GM21360 (cell line): ENCODE measurements around the gene ATP7A.
A peak's percentile ranks its signal among the peaks of the same experiment; 100 is the strongest.
"Not testable (repeated sequence)": the region's sequence is repeated elsewhere in the genome, so short reads cannot be mapped to it uniquely, and the experiment has no call there.

Experiments
- ATAC-seq: cut with Tn5 transposase; IDR thresholded peaks from one replicate; pipeline ENCODE4 v1.9.1; 2021; ENCODE audit warnings: mild to moderate bottlenecking, moderate library complexity; ENCODE audit not compliant: unreplicated experiment

Gene ATP7A

DNA sequence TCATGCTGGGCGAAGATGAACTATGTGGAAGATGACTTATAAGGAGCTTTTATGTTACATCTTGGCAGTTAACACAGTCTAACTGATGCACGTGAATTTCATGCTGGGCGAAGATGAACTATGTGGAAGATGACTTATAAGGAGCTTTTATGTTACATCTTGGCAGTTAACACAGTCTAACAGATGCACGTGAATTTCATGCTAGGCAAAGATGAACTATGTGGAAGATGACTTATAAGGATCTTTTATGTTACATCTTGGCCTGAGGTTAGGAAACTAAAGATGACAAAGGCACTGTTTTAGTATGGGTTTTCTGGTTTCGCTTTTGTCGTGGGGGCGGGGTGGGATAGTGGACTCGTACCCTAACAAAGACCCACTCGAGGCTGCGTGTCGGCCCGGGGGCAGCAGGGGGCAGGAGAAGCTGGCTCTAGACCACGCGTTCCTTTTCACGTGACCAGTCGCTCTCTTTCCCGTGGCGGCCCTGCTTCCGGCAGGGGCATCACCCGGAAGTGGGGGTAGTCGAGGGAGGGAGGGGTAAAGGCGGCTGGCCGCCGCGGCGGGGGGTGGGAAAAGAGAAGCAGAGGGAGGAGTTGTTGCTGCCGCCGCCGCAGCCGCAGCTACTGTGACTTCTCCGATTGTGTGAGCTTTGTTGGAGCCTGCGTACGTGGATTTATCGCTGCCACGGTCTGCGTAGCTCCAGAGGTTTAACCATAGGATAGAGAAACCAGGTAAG is at the start of gene ATP7A:
Gene ATP7A (plus strand): TSS at position 586 of the 733 bp plus-strand sequence. CDS start 60,949 bp downstream, outside the sequence.
- peak; percentile 95 for ATAC-seq

DNA sequence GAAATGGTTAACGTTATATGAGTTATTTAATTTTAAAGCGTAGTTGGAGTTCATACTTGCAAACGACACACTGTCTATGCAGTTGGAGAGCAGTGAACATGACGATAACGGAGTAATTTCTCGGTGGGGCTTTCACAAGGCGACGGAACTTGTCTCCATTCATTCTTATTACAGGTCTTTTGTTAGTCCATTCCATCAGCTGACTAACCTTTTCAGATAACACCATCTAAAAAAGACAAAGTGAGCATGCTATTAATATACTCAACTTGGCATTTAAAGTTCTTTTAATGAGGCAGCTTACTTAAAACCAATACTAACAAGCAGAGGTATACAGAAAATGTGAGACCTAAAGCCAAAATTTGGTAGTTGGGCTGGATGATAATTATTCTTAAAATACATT is 35.1 kb upstream of the ATP7A start:
- no peak for ATAC-seq

DNA sequence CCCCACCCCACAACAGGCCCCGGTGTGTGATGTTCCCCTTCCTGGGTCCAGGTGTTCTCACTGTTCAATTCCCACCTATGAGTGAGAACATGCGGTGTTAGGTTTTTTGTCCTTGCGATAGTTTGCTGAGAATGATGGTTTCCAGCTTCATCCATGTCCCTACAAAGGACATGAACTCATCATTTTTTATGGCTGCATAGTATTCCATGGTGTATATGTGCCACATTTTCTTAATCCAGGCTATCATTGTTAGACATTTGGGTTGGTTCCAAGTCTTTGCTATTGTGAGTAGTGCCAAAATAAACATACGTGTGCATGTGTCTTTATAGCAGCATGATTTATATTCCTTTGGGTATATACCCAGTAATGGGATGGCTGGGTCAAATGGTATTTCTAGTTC is 29.1 kb upstream of the ATP7A start:
- ATAC-seq, result not testable (repeated sequence)

DNA sequence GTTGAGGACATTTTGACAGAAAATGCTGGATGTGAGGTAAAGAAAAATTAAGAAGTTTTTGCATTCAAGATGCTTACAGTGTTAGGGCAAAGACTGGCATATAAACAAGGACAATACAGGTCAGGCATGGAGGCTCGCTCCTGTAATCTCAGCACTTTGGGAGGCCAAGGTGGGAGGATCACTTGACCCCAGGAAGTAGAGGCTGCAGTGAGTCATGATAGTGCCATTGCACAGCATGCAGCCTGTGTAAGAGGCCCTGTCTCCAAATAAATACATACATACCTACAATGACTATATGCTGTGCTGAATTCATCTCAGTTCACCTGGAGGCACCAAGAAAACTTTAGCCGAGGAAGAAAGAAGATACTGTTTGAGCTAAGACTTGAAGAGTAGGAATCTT is 17.6 kb upstream of the ATP7A start:
- no peak for ATAC-seq

DNA sequence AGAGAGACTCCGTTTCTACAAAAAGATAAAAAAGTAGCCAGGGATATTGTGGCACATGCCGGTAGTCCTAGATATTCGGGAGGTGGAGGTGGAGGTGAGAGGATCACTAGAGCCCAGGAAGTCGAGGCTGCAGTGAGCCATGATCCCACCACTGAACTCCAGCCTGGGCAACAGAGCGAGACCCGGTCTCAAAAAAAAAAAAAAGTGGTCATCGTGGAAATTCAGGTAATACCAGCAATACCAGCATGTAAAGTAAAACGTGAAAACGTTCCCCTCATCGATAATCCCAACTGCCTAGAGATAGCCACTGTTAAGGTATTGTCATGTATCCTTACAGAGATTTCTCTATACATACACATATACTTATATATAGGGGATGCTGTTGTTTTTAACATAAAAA is 16.8 kb upstream of the ATP7A start:
- ATAC-seq, result no peak

DNA sequence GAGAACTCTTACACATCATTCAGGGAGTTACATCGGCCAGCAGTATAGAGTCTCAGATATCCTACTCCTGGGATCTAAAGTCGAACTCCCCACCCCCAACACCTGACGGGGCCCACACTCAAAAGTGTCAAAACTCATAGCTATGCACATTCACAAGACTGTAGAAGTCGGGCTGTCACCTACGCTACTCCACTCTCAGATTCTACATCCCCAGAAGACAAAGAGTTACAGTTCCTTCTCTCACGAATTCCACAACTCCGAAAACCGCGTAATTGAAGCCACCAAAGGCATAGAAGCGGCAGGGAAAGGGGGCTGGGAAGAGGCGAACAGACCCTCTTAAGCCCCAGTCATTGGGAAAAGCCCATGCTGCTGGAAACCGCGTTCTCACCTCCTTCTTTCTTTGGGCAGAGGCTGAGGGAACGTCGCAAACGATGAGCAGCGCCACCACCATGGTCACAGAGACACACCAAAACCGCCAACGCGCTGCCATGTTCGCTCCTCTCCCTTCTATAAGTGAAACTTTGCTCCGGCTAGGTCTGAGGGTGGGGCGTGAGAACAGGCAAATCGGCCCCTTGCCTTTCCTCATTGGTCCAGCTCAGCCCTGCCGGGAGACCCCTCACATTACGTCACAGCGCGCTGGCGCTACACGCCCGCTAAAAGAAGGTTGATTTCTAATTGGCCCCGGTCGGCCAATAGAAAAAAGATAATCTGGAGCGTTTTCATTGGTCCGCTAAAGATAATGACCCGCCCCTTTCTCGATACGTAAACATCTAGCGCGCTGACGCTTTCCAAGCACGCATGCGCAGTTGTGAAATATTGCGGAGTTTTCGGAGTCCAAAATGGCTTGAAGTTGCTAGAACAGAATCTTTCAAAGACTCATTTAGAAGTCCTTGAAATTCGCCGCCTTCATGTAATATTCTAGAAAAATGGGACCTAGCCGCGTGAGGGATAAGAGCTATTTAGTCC is 15.3 kb upstream of the ATP7A start, which contains the start of gene MAGT1:
Gene MAGT1 (minus strand): TSS at position 515 of the 966 bp plus-strand sequence. CDS start 25 bp downstream, at position 490.
- ATAC-seq, result peak; percentile 85

DNA sequence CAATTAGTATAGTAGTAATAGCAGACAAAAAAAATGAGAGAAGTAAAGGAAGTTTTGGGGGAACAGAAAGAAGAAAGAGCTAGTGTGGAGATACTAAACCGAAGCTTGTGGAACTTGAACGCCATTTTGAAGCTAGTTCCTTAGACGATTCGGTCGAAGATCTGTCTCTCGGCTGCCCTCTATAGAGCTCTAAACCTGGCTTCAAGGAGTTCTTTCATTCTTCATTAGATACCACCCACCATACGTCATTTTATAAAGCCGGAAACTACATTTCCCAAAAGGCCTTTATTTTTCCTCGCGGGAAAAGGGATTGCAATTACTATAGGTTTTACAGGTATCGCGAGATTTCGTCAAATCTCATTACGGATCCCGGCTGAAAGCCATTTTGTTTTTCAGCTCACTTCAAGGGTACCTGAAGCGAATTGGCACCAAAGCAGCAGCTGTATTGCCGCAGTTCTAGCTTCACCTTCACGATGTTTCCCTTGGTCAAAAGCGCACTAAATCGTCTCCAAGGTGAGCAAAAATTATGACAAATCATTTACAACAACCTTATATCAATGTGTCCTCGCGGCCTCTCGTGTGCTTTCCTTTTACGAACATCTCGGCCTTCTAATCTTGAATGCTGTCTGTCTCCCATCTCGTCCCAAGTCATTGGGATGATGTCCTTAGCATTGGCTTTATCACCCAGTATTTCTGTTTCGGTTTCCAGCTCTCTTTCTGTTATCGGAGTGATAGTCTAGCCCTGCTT is 11.2 kb upstream of the ATP7A start, which contains the start of gene COX7B:
Gene COX7B (plus strand): TSS at position 388 of the 748 bp plus-strand sequence. CDS start 86 bp downstream, at position 474.
- peak; percentile 58 for ATAC-seq

DNA sequence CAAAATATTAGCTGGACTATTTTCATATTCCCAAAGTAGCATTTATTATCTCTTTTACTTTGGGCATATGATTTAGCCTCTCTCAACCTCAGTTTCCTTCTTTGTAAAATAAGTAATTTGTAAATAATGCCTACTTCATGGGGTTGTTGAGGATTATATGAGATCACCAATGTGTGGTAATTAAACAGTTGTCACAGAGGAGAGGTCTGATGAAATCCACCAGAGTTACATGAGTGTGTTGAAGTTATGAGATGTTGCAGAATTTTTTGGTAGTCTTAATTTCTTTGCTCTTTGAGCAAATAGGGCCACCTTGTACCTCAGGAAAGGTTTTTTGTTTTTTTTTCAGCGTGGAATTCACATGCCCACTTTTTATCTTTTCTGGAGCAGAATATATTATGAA is 9.8 kb upstream of the ATP7A start:
- ATAC-seq, result no peak

DNA sequence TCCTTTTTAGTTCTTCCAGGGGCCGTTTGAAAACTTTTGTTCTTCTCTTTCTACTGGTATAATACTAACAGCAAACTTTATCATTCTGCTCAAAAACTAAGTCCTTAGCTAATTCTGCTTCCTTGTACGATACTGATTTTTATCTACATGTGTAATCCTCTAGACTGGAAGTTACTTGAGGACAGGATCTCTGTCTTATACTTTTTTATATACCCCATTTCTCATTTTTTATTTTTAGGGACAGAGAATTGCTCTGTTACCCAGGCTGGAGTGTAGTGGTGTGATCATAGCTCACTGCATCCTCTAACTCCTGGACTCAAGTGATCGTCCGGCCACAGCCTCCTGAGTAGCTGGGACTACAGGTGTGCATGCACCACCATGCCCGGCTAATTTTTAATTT is 9.0 kb upstream of the ATP7A start:
- ATAC-seq, result no peak

DNA sequence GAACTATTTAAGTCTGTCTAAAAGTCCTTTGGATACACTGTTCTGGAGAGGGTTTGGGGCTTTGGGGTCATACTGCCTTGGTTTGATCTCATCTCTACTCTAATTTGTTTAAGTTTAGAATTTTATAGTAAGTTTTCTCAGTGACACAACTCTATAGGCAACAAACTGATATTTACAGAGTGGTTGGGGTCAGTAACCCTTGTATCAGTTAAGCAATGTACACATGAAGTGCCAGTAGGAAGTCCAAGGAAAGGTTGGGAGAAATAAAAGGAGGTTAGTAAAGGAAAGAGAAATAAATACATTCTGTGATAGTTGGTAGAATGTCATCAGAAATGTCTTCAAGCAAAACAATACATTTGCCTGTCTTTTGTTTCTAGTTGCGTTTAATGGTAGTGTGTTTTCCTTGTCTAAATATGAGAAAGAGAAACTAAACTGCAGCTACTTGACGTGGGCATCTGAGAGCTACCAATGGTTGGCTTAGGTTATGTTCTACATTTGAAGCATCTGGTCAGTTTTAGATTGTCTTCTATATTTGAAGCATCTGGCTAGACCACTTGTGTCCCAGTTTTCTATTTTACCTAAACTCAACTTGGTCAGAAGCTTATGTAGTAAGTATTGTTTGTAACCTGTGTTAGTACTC is 6.9 kb downstream of the ATP7A start:
- ATAC-seq, result no peak

DNA sequence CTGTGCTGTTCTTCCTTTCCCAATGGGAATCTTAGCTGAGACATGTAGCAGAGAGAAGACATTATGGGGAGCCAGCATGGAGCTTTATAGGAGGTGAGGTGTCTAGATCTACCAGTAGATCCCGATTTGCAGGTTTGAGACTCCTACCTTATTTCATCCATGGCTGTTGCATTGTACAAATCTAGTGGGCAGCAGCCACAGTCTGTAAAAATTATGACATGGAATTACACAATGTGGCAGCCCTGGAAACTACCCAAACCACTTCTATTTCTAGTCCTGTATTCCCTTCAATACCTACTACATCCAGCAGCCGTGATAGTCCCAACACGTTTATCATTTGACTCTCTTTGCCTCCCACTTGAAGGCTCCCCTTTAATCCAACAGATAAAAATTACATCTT is 8.1 kb downstream of the ATP7A start:
- ATAC-seq, result no peak

DNA sequence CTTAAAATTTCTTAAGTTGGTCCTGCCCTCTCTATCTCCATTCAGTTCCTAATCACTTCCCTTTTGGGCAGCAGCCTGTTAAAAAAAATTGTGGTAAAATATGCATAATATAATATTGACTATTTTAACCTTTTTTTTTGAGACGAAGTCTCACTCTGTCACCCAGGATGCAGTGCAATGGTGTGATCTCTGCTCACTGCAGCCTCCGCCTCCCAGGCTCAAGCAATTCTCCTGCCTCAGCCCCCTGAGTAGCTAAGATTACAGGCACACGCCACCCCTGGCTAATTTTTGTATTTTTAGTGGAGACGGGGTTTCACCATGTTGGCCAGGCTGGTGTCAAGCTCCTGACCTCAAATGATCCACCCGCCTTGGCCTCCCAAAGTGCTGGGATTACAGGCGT is 8.9 kb downstream of the ATP7A start:
- not testable (repeated sequence) for ATAC-seq

DNA sequence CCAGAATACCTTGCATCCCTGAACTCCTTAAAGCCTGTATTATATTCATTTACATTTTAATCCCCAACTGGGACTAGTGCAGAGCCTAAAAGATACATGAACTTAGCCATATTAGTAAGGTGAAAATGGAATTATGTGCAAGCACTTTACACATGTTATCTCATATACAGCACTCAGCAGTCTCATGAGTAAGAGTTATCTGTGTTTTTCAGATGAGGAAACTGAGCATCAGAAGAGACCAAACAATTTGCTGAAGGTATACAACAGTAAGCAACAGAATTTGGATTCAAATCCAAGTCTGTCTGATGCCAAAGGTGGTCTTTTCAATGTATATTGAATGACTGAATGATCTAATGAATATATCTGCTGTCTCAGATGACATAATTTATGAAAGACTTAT is 12.3 kb downstream of the ATP7A start:
- no peak for ATAC-seq

DNA sequence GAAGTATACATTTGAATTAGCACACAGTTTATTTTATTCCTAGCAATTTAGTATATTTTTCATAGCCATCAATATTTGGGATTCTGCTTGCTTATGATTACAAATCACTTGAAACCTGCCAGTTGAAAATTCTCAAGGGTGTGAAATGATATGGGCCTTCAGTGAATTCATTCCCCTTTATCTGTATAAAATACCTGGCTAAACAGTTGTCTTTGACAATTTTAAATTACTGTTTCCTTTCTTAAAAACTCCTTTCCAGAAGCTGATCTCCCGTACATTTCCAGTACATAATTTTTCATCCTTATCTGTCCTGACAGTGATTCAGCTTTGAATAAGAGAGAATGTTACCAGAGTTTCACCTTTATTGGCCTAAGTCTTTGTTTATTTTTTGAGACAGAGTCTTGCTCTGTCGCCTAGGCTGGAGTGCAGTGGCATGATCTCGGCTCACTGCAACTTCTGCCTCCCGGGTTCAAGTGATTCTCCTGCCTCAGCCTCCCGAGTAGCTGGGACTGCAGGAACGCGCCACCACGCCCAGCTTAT is 13.9 kb downstream of the ATP7A start:
- no peak for ATAC-seq

DNA sequence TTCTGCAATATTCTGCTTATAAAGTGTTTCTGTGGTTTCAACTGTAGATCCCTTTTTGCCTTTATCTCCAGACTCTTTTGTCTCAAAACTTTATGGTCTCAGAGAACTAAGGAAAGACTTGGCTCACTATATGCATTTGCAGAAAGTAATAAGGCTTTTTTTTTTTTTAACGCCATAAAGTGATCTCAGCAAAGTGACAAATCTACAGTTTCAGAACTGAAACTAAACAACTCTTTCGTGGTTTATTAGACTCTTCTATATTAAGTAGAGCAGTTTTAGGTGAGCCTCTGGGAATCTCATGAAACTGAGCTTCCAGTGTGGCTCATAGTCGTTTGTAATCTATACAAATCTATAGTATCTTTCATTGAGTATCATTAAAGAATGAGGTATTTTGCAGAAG is 15.3 kb downstream of the ATP7A start:
- no peak for ATAC-seq

DNA sequence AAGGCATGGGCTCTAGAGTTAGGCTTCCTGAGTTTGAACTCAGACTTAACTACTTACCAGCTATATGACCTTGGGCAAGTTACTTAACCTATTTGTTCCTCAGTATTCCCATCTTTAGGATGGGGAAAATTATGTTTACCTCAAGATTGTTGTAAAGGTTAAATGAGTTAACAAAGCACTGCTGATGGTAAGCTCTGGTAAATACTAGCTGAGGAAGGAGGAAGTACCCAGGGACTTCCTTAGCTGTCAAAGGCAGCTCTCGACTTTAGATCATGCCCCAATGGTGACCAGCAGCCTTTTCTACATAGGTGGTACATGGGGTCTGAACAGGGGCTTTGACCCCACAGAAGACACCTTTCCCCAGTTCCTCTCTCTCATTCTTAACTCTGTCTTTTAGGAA is 20.1 kb downstream of the ATP7A start:
- no peak for ATAC-seq

DNA sequence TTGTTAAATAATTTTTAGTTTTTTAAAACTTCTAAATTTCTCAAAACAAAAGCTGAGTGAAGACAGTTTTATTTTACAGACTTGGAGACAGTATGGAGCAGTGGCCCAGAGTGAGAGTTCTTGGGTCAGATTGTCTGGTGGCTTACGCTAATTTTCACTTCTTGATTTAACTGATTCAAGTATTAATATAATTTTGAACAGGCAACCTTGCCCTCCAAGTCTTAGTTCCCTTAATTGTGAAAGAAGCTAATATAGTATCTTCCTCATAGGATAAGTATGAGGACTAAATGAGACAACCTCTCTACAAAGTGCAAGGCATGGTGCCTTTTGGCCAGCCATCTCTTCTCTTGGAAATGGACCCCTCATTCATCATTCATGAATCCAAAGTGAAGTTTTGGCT is 25.4 kb downstream of the ATP7A start:
- ATAC-seq, result no peak

DNA sequence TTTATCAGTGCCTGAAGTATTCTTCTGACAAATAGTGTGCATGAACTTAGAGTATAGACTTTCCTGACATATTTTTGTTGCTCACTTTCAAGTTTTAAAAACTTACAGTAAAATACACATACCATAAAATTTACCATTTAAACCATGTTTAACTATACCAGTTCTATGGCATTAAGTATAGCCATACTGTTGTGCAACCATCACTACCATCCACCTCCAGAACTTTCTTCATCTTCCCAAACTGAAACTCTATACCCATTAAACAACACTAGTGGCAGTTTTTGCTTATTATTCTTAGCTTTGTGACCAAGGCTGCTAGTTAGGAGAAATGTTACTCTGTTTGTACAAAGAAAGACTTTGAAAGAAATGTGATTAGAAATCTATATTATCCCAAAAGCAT is 25.8 kb downstream of the ATP7A start:
- no peak for ATAC-seq

DNA sequence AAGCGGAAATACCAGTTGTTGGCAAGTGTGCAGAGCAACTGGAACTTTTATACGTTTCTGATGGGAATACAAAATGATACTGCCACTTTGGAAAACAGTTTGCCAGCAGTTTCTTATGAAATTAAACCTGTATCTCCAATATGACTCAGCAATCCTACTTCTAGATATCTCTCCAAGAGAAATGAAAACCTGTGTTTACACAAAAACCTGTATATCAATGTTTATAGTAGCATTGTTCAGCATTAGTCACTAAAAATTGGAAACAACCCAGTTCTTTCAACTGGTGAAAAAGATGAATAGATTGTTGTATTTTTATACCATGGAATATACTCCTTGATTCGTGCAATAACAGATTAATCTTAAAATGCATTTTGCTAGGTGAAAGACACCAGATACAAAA is 26.8 kb downstream of the ATP7A start:
- ATAC-seq, result no peak

DNA sequence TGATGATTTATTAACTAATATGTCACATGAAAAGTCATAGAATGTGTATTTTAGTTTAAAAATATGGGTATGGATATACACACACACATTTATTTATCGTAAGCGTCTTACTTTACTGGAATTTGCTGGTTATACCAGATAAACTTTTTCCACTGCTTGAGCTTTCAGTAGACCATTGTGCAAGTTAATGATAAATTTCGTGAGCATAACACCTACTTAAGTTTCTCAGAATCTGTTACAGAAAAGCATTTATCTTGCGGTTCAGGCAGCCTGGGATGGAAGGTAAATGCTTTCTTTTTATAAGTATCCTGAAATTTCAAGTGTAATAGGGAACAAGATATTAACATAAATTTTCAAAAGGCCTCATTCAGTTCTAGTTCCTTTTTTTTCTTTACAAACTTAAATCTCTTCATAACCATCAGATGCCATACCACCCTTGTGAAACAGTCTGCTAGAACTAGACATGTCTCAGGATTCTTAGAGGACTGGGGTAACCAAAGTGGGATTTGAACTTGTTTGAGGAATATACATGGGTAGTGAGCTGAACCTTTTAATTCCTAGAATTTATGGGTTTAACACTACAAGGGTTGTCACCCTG is 27.7 kb downstream of the ATP7A start:
- no peak for ATAC-seq
